Adrenal gland (tissue), 5 donors: Measurements from ENCODE around the gene KSR2.

Source experiments
- CTCF ChIP-seq, 6 experiments: fragments of 450-650 bp in 4 of 6; fragments of 200-600 bp in 2 of 6; sonication (generic) in 1 of 6; IDR thresholded peaks; 1 replicate in 5 of 6; 2 replicates in 1 of 6; pipeline versions ENCODE4 v1.5.1 to v1.8.0; 2016 to 2021; ENCODE audit warnings: antibody characterized with exemption in 6 of 6, mild to moderate bottlenecking in 2 of 6, moderate library complexity in 1 of 6
- POLR2A ChIP-seq, 2 donors: fragments of 450-650 bp; IDR thresholded peaks; one replicate each; pipeline ENCODE4 v1.6.1; 2017; ENCODE audit warnings: antibody characterized with exemption in 2 of 2, mild to moderate bottlenecking in 2 of 2, moderate library complexity in 1 of 2
- donor health status: DM: no; HTN: no; CAD: no.

DNA sequence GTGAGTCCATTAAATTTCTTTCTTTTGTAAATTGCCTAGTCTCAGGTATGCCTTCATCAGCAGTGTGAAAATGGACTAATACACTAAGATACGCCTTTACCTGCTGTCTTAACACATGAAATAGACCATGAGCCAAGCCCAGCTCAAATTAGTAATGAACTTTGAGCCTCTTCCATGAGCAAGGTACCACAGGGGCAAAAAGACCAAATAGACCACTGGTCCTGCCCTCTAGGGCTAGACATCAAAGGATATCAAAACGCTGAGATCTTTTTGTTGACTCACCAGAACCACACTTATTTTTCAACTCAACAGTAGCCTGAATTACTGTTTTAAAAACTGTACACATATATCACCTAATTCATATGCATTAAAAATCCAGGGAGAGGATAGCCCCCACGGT is 469.9 kb downstream of the KSR2 start:
- no peak for TF ChIP-seq CTCF (IDR thresholded peaks at IDR 0.05)
- no peak for TF ChIP-seq POLR2A (IDR thresholded peaks at IDR 0.05)
